ENCODE data around the gene LGALS13. TPM values are rescaled to one million over a fixed set of nuclear protein-coding genes. Genes with fewer than 3 reads are reported as not detected.

Gene LGALS13
- total RNA-seq, 1 donor from 2014 or later: not detected

DNA sequence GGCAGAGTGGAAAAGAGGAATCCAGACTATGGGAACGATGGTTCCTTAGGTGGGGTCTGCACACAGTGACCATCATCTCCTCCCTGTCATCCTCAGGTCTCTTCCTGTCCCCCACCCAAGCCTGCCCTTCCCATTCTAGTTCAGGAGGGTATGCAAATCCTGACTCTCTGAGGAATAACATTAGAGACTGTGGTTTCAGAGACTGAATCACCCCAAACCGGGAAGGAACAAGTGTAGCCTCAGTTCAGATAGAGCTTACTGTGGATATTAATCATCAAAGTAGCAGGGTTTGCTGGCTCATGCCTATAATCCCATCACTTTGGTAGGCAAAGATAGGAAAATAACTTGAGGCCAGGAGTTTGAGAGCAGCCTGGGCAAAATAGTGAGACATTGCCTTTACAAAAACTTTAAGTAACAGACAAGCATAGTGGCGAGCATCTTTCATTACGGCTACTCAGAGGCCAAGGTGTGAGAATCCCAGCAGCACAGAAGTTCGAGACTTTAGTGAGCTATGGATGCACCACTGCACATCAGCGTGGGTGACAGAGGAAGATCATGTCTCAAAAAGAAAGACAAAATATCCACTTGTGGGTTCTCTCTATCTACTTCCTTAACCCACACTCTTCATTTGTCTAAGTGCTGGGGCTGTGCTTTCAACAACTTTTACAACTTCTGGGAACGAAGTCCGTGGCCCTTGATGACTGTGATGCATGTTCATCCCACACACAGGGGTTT, 19.3 kb upstream of the LGALS13 start:
- TF ChIP-seq, protein P1, sequence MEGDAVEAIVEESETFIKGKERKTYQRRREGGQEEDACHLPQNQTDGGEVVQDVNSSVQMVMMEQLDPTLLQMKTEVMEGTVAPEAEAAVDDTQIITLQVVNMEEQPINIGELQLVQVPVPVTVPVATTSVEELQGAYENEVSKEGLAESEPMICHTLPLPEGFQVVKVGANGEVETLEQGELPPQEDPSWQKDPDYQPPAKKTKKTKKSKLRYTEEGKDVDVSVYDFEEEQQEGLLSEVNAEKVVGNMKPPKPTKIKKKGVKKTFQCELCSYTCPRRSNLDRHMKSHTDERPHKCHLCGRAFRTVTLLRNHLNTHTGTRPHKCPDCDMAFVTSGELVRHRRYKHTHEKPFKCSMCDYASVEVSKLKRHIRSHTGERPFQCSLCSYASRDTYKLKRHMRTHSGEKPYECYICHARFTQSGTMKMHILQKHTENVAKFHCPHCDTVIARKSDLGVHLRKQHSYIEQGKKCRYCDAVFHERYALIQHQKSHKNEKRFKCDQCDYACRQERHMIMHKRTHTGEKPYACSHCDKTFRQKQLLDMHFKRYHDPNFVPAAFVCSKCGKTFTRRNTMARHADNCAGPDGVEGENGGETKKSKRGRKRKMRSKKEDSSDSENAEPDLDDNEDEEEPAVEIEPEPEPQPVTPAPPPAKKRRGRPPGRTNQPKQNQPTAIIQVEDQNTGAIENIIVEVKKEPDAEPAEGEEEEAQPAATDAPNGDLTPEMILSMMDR (IDR thresholded peaks at IDR 0.05): no peak
- Histone ChIP-seq H3K27ac (no peak overlapping the region), H3K4me3 (no peak overlapping the region), H3K27me3 (ENCODE audit: low read depth) (peaks cover 5% of the 10 kb centered on the region), H3K4me1 (no peaks in the 10 kb centered on the region), H3K9me3 (no peaks in the 10 kb centered on the region), H3K36me3 (no peaks in the 10 kb centered on the region)
- ATAC-seq (no peak), DNase-seq (no peak)
- intact Hi-C loops (cut with DNase I): no loop called here

DNA sequence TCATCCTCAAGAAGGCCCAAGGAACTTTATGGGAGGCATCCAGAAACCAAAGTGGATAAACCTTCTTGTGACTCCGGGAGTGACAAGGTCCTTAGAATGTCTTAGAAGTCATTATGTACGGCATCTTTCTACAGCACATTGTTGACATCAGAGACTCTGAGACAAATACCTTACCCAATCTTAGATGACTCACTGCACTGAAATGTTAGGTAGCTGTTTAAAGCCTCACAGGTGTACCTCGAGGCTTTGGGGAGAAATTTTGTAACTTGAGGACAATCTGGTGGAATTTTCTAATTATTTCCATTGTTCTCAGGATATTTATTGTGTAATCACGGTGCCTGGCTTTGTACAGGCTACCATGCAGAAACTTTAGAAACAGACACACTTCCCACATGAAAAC, 14.8 kb upstream of the LGALS13 start:
- intact Hi-C loops (cut with DNase I): no loop called here
- no peak overlapping the region for H3K4me3 ChIP-seq
- TF ChIP-seq, protein P1 (IDR thresholded peaks at IDR 0.05): no peak
- ATAC-seq: no peak
- H3K4me1 ChIP-seq: no peaks in the 10 kb centered on the region
- no peak for DNase-seq
- H3K36me3 ChIP-seq: no peaks in the 10 kb centered on the region
- H3K27me3 ChIP-seq (ENCODE audit: low read depth): peaks cover 7% of the 10 kb centered on the region
- H3K27ac ChIP-seq: no peak overlapping the region
- H3K9me3 ChIP-seq: no peaks in the 10 kb centered on the region

DNA sequence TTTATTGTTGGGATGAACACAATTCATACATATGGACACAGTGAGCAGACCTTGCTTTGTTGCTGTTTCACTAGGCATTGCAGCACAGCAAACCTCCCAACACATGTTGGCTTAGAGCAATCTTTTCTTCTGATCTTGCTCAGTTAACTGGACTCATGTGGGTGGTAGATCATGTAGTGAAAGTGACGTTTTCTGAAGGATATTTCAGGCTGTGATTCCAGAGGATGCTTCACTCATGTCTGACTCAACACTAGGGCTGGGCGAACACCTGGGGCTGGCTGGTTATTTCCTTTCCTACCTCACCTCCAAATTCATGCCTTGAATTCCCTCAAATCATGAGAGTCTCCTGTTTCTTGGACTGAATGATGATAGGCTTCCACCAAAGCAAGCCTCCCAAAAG, 14.3 kb upstream of the LGALS13 start:
- peaks cover 7% of the 10 kb centered on the region for H3K27me3 ChIP-seq (ENCODE audit: low read depth)
- no peaks in the 10 kb centered on the region for H3K36me3 ChIP-seq
- TF ChIP-seq, protein P1 (IDR thresholded peaks at IDR 0.05): no peak
- no peak overlapping the region for H3K4me3 ChIP-seq
- no peaks in the 10 kb centered on the region for H3K4me1 ChIP-seq
- no peak overlapping the region for H3K27ac ChIP-seq
- no peaks in the 10 kb centered on the region for H3K9me3 ChIP-seq
- no peak for ATAC-seq
- intact Hi-C loops (cut with DNase I): no loop called here
- no peak for DNase-seq

DNA sequence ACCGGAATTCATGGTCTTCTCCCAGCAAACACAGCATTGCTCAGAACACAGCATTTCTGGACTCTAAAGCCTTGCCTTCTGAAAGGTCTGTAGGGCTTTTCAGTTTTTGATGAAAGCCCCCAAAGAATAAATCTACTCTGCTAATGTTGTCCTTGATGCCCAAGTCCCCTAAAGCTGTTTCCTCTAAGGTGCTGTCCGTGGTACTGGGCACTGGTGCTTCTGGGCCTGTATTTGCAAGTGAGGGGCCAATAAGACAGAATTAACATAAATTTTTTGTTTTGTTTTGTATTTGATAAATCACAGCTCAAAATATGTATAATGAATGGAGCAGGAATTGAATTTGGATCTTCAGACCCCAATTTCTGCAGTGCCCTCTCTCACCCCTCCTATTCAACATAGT, 12.1 kb upstream of the LGALS13 start:
- Histone ChIP-seq H3K4me1 (no peaks in the 10 kb centered on the region), H3K36me3 (no peaks in the 10 kb centered on the region), H3K27ac (no peak overlapping the region), H3K27me3 (ENCODE audit: low read depth) (peaks cover 9% of the 10 kb centered on the region), H3K9me3 (no peaks in the 10 kb centered on the region), H3K4me3 (no peak overlapping the region)
- no peak for DNase-seq
- TF ChIP-seq, protein P1 (IDR thresholded peaks at IDR 0.05): no peak
- ATAC-seq: no peak
- intact Hi-C loops (cut with DNase I): no loop called here

DNA sequence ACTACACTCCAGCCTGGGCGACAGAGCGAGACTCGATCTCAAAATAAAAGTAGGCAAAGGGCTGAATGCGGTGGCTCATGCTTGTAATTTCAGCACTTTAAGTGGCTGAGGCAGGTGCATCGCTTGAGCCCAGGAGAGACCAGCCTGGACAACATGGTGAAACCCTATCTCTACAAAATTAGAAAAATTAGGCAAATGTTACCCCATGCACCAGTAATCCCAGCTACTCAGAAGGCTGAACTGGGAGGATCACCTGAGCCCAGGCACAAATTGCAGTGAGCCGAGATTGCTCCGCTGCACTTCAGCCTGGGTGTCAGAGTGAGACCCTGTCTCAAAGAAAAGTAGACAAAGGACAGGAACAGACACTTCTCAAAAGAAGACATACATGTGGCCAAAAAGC, 9.9 kb upstream of the LGALS13 start:
- intact Hi-C loops (cut with DNase I): no loop called here
- no peak for DNase-seq
- ATAC-seq: no peak
- Histone ChIP-seq H3K9me3 (no peaks in the 10 kb centered on the region), H3K4me3 (no peak overlapping the region), H3K36me3 (no peaks in the 10 kb centered on the region), H3K27me3 (ENCODE audit: low read depth) (peaks cover 18% of the 10 kb centered on the region), H3K4me1 (no peaks in the 10 kb centered on the region), H3K27ac (no peak overlapping the region)
- TF ChIP-seq, protein P1 (IDR thresholded peaks at IDR 0.05): no peak

Measured in lower lobe of right lung (tissue), 2 donors.